Duodenal mucosa (tissue), 2 donors: ENCODE data around the gene HSPA4.

ENCODE experiments used
- H3K27ac ChIP-seq: one replicate; pipeline ENCODE4 v1.7.0; 2013; ENCODE audit warnings: low read depth, low read length
- H3K27me3 ChIP-seq, 2 donors: one replicate each; pipeline ENCODE4 v1.7.0; 2013; ENCODE audit warnings: low read length in 2 of 2, control low read depth in 1 of 2; ENCODE audit not compliant: insufficient read depth in 2 of 2, control insufficient read depth in 1 of 2
- H3K36me3 ChIP-seq, 2 donors: one replicate each; pipeline ENCODE4 v1.7.0; 2013; ENCODE audit warnings: low read length in 2 of 2, control low read depth in 1 of 2; ENCODE audit not compliant: insufficient read depth in 2 of 2, control insufficient read depth in 1 of 2
- H3K4me1 ChIP-seq, 2 donors: one replicate each; pipeline ENCODE4 v1.7.0; 2013; ENCODE audit warnings: low read length in 2 of 2, control low read depth in 1 of 2; ENCODE audit not compliant: insufficient read depth in 2 of 2, control insufficient read depth in 1 of 2
- H3K4me3 ChIP-seq, 2 donors: one replicate each; pipeline ENCODE4 v1.7.0; 2013; ENCODE audit warnings: low read length in 2 of 2, low read depth in 1 of 2
- H3K9ac ChIP-seq, 2 donors: one replicate each; pipeline ENCODE4 v1.7.0; 2013; ENCODE audit warnings: low read length in 2 of 2, low read depth in 1 of 2
- H3K9me3 ChIP-seq, 2 donors: one replicate each; pipeline ENCODE4 v1.7.0; 2013; ENCODE audit warnings: low read length in 2 of 2, control low read depth in 1 of 2; ENCODE audit not compliant: control insufficient read depth in 1 of 2

Gene HSPA4

GRCh38 chr5:133119233-133119711 lies 67.5 kb downstream of the HSPA4 start:
- Histone ChIP-seq H3K36me3 (no peaks in the 10 kb centered on the region), H3K27me3 (no peaks in the 10 kb centered on the region), H3K9ac (no peak overlapping the region), H3K27ac (no peak overlapping the region), H3K4me3 (no peak overlapping the region), H3K9me3 (no peaks in the 10 kb centered on the region), H3K4me1 (no peaks in the 10 kb centered on the region)

- no peak overlapping the region for H3K27ac ChIP-seq
- no peak overlapping the region for H3K9ac ChIP-seq
Measured at GRCh38 chr5:133120156-133120750, 68.4 kb downstream of the HSPA4 start.

GRCh38 chr5:133121080-133121479 lies 69.3 kb downstream of the HSPA4 start:
- Histone ChIP-seq H3K36me3 (no peaks in the 10 kb centered on the region), H3K9ac (no peak overlapping the region), H3K4me1 (no peaks in the 10 kb centered on the region), H3K9me3 (no peaks in the 10 kb centered on the region), H3K4me3 (no peak overlapping the region), H3K27me3 (no peaks in the 10 kb centered on the region), H3K27ac (no peak overlapping the region)

More at GRCh38 chr5:133120156-133120750, 68.4 kb downstream of the HSPA4 start:
- H3K36me3 ChIP-seq = no peaks in the 10 kb centered on the region
- H3K27me3 ChIP-seq = no peaks in the 10 kb centered on the region
- no peaks in the 10 kb centered on the region for H3K9me3 ChIP-seq
- no peak overlapping the region for H3K4me3 ChIP-seq
- no peaks in the 10 kb centered on the region for H3K4me1 ChIP-seq

GRCh38 chr5:133121611-133122150 lies 69.9 kb downstream of the HSPA4 start:
- Histone ChIP-seq H3K4me1 (no peaks in the 10 kb centered on the region), H3K27me3 (no peaks in the 10 kb centered on the region), H3K9me3 (no peaks in the 10 kb centered on the region), H3K36me3 (no peaks in the 10 kb centered on the region), H3K4me3 (no peak overlapping the region), H3K27ac (no peak overlapping the region), H3K9ac (no peak overlapping the region)

- Histone ChIP-seq H3K4me1 (no peaks in the 10 kb centered on the region), H3K4me3 (no peak overlapping the region), H3K9ac (no peak overlapping the region), H3K36me3 (no peaks in the 10 kb centered on the region), H3K27me3 (no peaks in the 10 kb centered on the region), H3K9me3 (no peaks in the 10 kb centered on the region), H3K27ac (no peak overlapping the region)
Measured at GRCh38 chr5:133122711-133123110, 70.9 kb downstream of the HSPA4 start.

- H3K27me3 ChIP-seq = no peaks in the 10 kb centered on the region
- no peaks in the 10 kb centered on the region for H3K4me1 ChIP-seq
- no peaks in the 10 kb centered on the region for H3K9me3 ChIP-seq
- no peak overlapping the region for H3K27ac ChIP-seq
- H3K4me3 ChIP-seq = no peak overlapping the region
- H3K9ac ChIP-seq = no peak overlapping the region
- H3K36me3 ChIP-seq = no peaks in the 10 kb centered on the region
Measured at GRCh38 chr5:133123297-133123696, 71.5 kb downstream of the HSPA4 start.

GRCh38 chr5:133124891-133125290 lies 73.1 kb downstream of the HSPA4 start:
- no peak overlapping the region for H3K9ac ChIP-seq
- no peaks in the 10 kb centered on the region for H3K4me1 ChIP-seq
- no peak overlapping the region for H3K27ac ChIP-seq
- H3K4me3 ChIP-seq = no peak overlapping the region
- no peaks in the 10 kb centered on the region for H3K27me3 ChIP-seq
- no peaks in the 10 kb centered on the region for H3K9me3 ChIP-seq
- no peaks in the 10 kb centered on the region for H3K36me3 ChIP-seq

- H3K4me3 ChIP-seq = no peak overlapping the region
- no peaks in the 10 kb centered on the region for H3K36me3 ChIP-seq
- H3K9me3 ChIP-seq = no peaks in the 10 kb centered on the region
- H3K27me3 ChIP-seq = no peaks in the 10 kb centered on the region
- H3K27ac ChIP-seq = no peak overlapping the region
- H3K9ac ChIP-seq = no peak overlapping the region
- no peaks in the 10 kb centered on the region for H3K4me1 ChIP-seq
Measured at GRCh38 chr5:133128066-133128465, 76.3 kb downstream of the HSPA4 start.

- H3K36me3 ChIP-seq = no peaks in the 10 kb centered on the region
- no peaks in the 10 kb centered on the region for H3K9me3 ChIP-seq
- H3K27ac ChIP-seq = no peak overlapping the region
- no peak overlapping the region for H3K9ac ChIP-seq
- no peak overlapping the region for H3K4me3 ChIP-seq
- no peaks in the 10 kb centered on the region for H3K27me3 ChIP-seq
- H3K4me1 ChIP-seq = no peaks in the 10 kb centered on the region
Measured at GRCh38 chr5:133129289-133129688, 77.5 kb downstream of the HSPA4 start.

GRCh38 chr5:133129950-133130349 lies 78.1 kb downstream of the HSPA4 start:
- H3K36me3 ChIP-seq = no peaks in the 10 kb centered on the region
- no peaks in the 10 kb centered on the region for H3K27me3 ChIP-seq
- no peaks in the 10 kb centered on the region for H3K9me3 ChIP-seq
- H3K9ac ChIP-seq = no peak overlapping the region
- H3K27ac ChIP-seq = no peak overlapping the region
- H3K4me3 ChIP-seq = no peak overlapping the region
- H3K4me1 ChIP-seq = no peaks in the 10 kb centered on the region
